Neural cell (in vitro differentiated cells): ENCODE measurements around the gene PHACTR3.

Experiments used
- POLR2AphosphoS5 ChIP-seq: IDR thresholded peaks from 2 replicates; pipeline ENCODE4 v1.6.1; 2012
- RAD21 ChIP-seq: fragments of 450-650 bp; conservative IDR thresholded peaks from 2 replicates; pipeline ENCODE4 v1.6.1; 2014; ENCODE audit warnings: antibody characterized with exemption, mild to moderate bottlenecking, moderate library complexity
- SMC3 ChIP-seq: fragments of 450-650 bp; conservative IDR thresholded peaks from 2 replicates; pipeline ENCODE4 v1.6.1; 2014; ENCODE audit warnings: antibody characterized with exemption, mild to moderate bottlenecking, moderate library complexity; ENCODE audit not compliant: poor library complexity
- TF ChIP-seq, protein P1 (sequence below): fragments of 450-650 bp; IDR thresholded peaks from 2 replicates; pipeline ENCODE4 v1.5.1; 2014; ENCODE audit warnings: antibody characterized with exemption, mild to moderate bottlenecking, moderate library complexity; ENCODE audit not compliant: poor library complexity, severe bottlenecking

- TF ChIP-seq POLR2AphosphoS5 (no peak), SMC3 (no peak), RAD21 (no peak)
- TF ChIP-seq, protein P1, sequence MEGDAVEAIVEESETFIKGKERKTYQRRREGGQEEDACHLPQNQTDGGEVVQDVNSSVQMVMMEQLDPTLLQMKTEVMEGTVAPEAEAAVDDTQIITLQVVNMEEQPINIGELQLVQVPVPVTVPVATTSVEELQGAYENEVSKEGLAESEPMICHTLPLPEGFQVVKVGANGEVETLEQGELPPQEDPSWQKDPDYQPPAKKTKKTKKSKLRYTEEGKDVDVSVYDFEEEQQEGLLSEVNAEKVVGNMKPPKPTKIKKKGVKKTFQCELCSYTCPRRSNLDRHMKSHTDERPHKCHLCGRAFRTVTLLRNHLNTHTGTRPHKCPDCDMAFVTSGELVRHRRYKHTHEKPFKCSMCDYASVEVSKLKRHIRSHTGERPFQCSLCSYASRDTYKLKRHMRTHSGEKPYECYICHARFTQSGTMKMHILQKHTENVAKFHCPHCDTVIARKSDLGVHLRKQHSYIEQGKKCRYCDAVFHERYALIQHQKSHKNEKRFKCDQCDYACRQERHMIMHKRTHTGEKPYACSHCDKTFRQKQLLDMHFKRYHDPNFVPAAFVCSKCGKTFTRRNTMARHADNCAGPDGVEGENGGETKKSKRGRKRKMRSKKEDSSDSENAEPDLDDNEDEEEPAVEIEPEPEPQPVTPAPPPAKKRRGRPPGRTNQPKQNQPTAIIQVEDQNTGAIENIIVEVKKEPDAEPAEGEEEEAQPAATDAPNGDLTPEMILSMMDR: no peak
Measured at GRCh38 chr20:59836767-59837166, 232.4 kb downstream of the PHACTR3 start.
